GM20431 (cell line): ENCODE data around the gene PPP1R14C.
"Not testable (repeated sequence)": the region's sequence is repeated elsewhere in the genome, so short reads cannot be mapped to it uniquely, and the experiment has no call there.

Experiments
- in situ Hi-C: fragments of 300-500 bp; cut with MseI, MboI; formaldehyde crosslinking; loops from one replicate; pipeline ENCODE4 v1.15.0; 2020; ENCODE audit warnings: low sequenced_read_pairs; ENCODE audit not compliant: unreplicated experiment

The PPP1R14C gene

DNA sequence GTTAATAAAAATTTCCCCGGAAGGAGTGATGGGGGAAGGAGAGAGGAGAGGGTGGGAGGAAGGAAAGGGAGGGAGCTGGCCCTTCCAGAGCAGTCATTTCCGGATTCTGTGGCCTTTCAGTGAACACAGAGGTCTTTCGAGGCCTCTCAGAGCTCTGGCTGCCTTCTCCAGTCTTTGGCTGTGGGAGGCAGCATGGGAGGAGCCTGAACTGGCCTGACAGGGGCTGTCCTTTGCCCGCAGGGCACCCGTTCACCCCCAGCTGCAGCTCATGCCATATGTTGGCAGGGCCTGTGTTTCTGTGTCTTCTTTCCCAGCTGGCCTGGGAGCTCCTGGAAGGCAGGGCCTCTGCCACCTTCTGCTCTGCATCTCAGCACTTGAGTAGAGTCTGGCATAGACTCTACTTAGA is 95.5 kb downstream of the PPP1R14C start:
- in situ Hi-C loops = no loop called here

DNA sequence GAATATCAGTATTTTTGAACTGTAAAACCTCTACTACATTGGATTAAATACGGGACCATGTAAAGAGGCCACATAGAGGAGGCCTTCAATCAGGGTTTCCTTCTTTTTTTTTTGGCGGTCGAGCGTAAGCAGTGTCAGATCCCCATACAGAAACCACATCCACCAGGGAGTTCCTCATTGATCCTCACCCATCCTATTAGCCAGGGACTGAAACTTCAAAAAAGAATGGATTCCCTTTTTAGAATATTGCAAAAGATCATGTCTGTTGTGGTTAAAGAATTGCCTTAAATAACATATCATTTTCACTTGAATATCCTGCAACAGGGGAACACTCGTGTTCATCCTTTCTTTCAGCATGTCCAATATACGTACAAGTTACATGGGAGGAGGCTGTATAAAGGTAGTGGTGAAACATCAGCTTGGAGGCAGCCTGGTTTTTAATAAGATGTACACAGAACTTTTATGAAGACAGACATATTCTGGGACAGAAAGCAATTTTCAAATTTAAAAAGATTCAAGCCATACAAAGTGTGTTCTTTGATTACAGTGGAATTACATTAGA is 96.1 kb downstream of the PPP1R14C start:
- in situ Hi-C loops = no loop called here

DNA sequence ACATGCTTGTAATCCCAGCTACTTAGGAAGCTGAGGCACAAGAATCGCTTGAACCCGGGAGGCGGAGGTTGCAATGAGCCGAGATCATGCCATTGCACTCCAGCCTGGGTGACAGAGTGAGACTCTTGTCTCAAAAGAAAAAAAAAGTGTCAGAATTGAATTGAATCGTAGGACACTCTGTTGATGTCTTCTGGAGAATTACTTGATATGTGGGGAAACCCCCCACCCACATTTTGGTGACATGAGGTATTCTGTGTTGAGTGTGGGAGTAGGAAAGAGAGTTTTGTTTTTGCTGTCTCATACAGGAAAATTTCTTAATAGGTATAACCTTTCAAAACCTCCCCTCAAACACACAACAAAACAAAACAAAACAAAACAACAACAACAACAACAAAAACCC is 98.9 kb downstream of the PPP1R14C start:
- in situ Hi-C loops = not testable (repeated sequence)

DNA sequence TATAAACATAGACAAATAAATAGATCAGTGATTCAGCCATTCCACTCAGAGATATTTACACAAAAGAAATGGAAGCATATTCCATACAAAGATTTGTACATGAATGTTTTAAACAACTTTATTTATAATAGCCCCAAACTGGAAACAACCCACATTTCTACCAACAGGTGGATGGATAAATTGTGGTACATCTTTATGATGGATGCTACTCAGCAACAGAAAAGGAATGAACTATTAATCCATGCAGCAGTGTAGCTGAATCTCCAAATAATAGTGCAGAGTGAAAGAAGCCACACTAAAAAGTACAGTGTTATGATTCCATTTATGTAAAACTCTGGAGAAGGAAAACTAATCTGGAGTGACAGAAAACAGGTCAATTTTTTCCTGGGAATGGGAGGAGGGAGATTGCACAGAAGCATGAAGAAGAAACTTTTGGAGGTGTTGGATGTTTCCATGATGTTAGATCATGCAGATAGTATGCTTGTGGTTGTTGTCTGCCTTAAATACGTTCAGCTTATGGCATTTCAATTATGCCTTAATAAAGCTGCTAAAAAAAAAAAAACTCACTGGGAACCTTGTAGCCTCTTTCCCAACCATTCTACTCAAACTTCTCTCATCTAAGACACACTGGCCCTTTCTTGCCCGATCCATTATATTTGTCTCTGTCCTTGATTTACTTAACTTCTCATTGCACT is 100.9 kb downstream of the PPP1R14C start:
- in situ Hi-C loops = no loop called here

DNA sequence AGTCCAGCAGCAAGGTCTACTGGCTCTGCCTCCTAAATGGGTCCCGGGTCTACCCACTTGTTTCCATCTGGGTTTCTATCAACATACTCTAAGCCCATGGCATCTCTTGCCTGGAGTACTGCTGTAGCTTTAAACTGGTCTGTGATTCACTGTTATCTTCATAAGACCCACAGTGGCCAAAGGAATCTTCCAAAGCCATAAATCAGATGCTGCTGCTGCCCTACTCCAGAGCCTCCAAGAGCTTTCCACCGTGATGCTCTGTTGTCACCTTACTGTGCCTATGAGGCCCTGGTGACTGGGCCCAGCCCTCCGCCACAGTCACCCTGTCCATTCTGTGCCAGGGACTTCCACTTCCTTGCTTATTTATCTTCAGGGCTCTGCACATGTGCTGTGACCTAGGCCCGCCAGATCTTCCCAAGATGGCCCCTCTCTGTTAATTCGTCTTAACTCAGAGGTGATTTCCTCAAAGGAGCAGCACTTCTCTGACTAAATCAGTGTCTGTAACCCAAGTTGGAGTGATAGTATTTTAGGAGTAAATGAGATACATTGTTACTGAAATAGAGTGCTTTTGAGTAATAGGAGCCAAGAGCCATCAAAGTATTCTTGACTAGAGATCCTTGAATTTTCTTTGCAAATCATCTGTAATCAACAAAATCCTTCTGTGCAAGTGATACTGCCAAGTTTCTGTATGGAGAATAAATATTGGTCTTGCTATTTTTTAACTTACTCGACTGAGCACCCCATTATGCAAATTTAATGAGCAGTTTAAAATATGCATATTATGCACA is 102.5 kb downstream of the PPP1R14C start:
- in situ Hi-C loops = no loop called here

DNA sequence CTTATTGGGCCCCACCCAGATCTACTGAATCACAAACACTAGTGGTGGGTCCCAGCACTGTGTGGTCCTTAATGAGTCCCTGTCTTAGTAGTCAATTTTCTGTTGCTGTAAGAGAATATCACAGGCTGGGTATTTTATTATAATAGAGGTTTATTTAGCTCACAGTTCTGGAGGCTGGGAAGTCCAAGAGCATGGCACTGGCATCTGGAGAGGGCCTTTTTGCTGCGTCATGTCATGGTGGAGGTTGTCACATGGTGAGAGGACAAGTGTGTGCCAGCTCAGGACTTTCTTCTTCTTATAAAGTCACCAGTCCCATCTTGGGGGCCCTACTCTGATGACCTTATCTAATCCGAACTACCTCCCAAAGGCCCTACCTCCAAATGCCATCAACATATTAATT is 105.0 kb downstream of the PPP1R14C start:
- in situ Hi-C loops = no loop called here

DNA sequence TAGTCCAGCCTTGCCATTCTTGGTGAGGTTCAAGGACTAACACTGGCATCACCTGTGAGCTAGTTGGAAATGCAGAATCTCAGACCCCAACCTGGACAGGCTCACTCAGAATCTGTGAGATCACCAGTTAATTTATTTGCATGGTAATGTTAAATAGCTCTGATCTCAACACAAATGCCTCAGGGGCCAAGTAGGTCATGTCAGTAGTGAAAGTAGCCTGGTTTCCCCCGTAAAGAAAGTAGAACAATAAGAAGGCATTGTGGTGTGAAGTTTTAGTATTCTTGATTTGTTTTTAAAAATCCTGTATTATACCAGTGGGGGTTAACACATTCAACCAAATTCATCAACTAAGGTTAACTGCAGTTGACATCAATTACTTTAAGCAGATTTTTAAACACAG is 105.5 kb downstream of the PPP1R14C start:
- in situ Hi-C loops = no loop called here

DNA sequence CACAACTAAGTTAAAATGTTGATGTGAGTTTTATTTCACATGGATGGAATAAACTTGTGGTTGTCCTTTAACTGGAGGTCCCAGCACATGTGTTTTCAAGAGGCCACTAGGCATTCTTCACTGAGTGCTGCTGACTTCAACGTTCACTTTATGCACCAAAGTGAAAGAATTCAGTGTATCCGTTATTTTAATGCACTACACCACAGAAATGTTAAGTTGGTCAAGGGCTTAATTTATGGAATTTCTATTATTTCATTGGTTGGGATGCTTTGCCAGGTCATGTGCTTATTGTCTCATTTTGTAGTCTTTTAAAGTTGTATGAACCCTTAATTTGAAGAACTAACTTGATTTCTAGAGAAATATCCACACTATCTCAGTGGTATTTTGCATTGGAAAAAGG is 106.4 kb downstream of the PPP1R14C start:
- in situ Hi-C loops = no loop called here

DNA sequence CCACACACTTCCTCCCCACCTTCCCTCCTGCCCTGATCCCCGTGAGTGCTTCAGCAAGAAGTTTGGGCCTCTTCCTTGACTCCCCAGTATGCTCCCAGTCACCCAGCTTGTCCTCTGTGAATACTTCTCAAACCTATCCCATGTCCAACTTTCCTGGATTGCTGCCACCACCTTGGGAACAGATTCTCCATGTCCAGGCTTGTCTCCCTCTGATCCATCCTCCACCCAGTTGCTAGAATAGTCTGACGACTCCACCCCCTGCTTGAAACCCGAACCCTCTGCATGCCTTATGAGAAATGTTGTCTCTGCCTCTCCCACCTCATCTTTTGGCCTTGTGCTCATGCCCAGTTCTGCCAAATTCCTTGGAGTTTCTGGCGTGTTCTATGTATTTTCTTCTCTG is 108.0 kb downstream of the PPP1R14C start:
- in situ Hi-C loops = no loop called here

DNA sequence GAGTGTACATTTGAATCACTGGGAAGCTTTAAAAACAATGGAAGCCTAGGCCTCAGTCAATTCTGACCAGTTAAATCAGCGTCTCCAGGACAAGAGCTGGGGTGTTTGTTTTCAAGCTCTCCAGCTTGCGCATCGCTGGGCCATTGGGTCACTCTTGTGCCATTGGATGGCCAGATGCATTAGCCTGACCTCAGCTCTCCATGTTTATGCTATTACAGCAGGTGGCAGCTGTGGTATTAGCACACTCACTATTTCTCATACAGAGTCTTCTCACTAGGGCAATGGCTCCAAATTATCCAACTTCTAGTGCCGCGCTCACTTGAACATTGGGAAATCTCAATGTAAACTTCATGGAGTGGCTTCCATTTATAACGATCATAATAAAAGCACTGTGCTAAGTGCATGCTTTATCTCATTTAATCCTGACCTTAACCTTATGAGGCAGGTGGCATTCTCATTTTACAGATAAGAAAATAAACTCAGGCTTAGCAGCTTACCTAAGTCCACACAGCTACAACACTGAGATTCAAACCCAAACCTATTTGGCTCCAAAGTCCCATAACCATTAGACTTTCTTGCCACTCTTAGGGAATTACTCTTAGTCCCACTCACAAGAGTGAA is 108.8 kb downstream of the PPP1R14C start:
- in situ Hi-C loops = no loop called here

DNA sequence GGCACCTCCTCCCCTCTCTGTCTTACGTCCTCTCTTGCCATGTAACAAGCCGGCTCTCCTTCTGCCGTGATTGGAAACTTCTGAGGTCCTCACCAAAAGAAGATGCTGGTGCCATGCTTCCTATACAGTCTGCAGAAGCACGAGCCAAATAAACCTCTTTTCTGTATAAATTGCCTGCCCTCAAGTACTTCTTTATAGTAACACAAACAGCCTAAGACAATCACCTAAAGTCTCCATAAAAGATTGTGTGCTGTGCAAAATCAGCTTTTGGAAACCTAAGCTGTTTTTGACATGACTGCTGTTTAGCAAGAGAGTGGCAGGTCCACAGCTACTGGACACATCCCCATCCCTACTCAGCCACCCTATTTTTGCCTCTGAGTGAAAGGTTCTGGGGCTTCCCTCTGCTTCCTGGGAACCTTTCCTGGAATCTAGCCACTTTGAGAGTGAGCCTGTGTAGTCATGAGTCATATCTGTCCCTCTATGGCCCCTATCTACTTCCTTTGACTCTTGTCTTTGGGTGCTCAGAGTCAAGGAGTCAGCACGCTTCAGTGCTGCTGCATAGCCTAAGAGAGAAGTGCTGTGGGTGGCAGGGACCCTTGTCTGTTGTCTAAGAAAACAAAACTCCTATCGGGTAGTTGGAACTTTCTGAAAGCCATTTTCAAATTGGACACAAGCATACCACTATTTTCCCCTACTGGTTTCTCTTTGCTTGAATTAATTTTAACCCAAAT is 110.0 kb downstream of the PPP1R14C start:
- in situ Hi-C loops = no loop called here

DNA sequence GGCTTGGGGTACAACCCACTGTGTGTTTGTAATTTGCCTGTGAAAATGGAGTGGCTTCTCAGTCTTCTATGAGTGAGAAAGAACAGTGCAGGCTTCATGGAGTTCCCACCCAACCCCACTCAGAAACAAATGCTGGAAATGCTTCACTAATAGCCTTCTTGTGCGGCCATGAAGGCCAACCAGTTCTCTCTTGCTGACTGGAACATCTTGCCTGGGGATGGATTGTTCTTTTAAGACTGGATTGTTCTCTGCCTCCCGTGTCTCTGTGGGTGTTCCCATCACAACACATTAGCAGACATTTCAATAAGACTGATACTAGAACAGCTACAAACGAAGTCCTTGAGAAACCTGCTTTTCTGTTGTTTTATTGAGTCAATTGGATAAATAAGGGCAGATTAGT is 110.6 kb downstream of the PPP1R14C start:
- in situ Hi-C loops = no loop called here

DNA sequence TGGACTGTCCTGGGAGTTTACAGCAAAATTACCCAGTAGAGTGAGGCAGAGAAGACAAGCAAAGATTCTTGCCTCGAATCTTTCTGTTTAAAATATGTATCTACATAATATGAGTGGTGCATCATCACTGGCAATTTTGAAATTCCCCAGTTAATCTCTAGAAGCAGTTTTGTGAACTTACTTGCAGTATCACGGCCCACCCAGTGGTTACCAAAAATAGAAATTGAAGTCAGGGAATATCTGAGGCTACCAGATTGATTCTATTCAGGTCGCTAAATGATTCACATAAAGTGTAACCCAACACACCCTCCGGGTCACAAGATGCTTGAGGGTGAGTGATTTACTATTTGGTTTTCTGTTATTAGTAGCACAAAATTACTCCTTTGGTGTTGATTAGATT is 111.9 kb downstream of the PPP1R14C start:
- in situ Hi-C loops = no loop called here

DNA sequence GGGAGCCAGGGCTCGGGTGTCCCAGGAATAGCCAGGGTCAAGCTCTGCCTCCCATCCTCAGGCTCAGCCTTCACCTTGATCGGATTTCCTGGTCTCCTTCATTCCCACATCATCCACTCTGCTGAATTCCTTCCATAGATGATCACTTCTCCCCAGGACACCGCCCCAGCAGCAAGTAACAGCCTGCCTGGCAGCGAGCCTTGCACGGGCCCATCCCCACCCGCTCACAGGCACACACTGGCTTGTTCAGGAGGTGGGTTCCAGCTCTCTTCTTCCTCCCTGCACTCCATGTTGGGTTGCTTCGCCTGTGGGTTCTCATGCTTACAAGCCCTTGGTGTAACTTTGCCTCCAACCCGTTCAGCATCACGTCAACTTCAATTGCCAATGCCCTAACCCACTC is 113.0 kb downstream of the PPP1R14C start:
- in situ Hi-C loops = no loop called here

DNA sequence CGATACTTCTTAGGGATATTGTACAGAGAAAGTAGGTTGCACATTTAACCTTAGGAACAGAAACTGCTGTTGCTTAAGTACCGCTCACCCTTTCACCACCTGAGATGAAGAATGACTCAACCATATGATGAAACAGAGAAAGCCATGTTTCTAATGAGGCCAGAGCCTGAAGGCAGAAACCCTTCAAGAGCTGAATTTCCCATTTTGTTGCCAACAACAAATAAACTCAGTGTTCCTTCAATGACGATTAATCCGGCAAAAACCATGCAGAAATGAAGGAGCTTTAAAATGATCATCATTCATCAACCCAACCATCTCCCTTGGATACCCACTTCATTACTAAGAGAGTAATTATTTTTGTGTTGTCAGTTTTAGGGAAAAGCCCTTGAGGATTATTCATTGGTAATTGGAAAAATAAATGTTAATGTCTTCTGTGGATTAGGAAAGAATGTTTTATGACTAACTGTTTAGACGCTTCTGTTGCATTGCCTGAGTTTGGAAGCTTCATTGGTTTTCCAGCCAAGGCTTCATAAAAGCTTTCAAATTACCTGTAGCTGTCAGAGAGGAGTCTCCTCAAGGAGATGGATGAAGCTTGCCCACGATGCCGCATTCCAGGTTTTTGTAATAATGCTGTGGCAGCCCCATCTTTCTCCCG is 113.9 kb downstream of the PPP1R14C start:
- in situ Hi-C loops = no loop called here

DNA sequence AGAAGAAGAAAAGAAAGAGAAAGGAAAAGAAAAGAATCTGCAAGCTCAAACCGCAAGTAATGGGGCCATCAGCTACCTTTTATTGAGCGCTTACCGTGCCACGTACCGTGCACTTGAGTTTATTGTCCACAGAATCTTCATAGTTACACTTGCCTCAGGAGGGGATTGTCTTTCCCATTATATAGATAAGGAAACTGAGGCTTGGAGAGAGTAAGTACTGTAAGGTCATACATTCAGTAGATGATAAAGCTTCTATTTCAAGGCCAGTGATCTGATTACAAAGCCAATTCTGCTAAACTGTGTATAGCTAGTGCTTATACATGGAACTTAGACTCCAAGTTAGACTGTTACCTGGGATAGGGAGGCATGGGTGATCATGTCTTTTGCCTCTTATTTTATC is 115.5 kb downstream of the PPP1R14C start:
- in situ Hi-C loops = no loop called here

DNA sequence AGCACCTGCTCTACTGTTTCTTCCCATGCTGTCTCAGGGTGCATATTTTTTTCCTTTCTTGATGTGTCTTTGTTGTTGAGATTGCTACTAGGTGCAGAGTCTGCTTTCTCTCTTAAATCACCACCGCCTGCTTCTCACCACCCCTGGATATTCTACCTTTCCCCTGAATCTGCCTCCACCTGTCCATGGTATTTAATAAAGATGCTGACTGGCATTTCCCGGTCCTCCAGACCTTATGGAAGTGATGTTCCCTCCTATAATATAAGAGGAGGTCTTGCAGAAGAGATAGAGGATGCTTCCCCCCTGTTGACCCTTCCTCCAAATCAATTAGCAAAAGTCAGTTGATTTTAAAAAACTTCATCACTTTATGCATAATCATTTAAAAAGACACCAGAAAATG is 118.1 kb downstream of the PPP1R14C start:
- in situ Hi-C loops = no loop called here

DNA sequence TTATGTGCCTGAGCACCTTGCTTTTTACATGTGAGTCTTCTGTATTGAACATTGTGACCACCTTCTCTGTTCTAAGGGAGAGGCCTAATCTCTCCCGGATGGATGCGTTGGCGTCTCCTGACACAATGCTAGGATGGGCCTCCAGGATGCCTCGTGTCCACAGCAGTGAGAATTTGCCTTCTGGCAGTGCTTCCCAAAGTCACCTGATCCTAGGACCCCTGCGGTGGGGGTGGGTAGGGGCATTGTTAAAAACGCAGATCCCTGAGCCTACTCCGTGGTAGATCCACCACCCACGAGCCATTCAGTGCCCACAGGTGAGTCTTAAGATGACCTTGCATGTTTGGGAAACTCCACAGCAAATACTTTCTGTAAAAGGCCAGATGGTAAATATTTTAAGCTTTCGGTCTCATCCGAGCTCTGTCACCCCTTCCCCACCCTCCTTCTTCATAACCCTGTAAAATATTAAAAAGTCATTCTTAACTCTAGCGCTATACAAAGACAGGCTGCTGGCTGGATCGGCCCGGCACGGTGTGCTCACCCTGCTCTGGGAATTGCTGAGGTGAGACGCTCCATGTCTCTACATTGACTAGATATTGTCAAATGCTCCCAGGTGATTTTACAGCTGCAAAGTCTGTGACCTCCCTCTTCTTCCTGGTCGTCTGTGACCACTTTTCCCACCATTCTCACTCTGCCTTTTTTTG is 119.3 kb downstream of the PPP1R14C start:
- in situ Hi-C loops = no loop called here

DNA sequence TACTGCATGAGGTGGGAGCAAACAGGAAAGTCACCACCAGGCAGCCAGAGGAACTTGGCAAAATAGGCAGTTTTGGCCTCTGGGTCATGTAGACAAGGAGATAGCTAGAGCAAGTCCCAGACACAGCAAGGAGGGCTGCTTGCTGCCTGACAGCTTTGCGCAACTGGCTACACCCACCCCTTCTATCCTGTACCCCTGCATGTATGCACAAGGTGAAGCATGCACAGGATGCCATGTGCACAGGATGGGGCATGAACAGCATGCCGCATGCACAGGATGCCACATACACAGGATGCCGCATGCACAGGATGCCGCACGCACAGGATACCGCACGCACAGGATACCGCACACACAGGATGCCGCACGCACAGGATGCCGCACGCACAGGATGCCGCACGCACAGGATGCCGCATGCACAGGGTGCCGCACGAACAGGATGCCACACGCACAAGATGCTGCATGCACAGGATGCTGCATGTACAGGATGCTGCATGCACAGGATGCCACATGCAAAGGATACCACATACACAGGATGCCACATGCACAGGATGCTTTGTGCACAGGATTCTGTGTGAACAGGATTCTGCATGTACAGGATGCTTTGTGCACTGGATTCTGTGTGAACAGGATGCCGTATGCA is 121.0 kb downstream of the PPP1R14C start:
- in situ Hi-C loops = no loop called here
